SU-DHL-6 (cell line): Measurements from ENCODE around the gene ANXA5.

Experiments used
- EZH2phosphoT487 ChIP-seq: fragments of 200-600 bp; sonication (generic), shearing (Covaris generic); conservative IDR thresholded peaks from 2 replicates; pipeline ENCODE4 v1.6.1; 2018; ENCODE audit warnings: mild to moderate bottlenecking, antibody characterized with exemption, low read length, moderate library complexity, mixed read lengths
- TF ChIP-seq, protein P1 (sequence below): fragments of 200-600 bp; sonication (generic); IDR thresholded peaks from one replicate; pipeline ENCODE4 v1.5.1; 2017; ENCODE audit warnings: antibody characterized with exemption, mild to moderate bottlenecking, low read length, moderate library complexity; ENCODE audit not compliant: insufficient read depth, poor library complexity, severe bottlenecking

GRCh38 chr4:121724671-121725070 is 27.9 kb upstream of the ANXA5 start:
- TF ChIP-seq, protein P1, sequence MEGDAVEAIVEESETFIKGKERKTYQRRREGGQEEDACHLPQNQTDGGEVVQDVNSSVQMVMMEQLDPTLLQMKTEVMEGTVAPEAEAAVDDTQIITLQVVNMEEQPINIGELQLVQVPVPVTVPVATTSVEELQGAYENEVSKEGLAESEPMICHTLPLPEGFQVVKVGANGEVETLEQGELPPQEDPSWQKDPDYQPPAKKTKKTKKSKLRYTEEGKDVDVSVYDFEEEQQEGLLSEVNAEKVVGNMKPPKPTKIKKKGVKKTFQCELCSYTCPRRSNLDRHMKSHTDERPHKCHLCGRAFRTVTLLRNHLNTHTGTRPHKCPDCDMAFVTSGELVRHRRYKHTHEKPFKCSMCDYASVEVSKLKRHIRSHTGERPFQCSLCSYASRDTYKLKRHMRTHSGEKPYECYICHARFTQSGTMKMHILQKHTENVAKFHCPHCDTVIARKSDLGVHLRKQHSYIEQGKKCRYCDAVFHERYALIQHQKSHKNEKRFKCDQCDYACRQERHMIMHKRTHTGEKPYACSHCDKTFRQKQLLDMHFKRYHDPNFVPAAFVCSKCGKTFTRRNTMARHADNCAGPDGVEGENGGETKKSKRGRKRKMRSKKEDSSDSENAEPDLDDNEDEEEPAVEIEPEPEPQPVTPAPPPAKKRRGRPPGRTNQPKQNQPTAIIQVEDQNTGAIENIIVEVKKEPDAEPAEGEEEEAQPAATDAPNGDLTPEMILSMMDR, result no peak
- no peak for TF ChIP-seq EZH2phosphoT487
